GM21526 (cell line): ENCODE measurements around the gene PLCB1.

Source experiments
- ATAC-seq: cut with Tn5 transposase; IDR thresholded peaks from one replicate; pipeline ENCODE4 v1.9.1; 2021; ENCODE audit warnings: moderate library complexity; ENCODE audit not compliant: unreplicated experiment, low FRiP score

Gene PLCB1

GRCh38 chr20:8205996-8206395, 73.9 kb downstream of the PLCB1 start:
- no peak for ATAC-seq

GRCh38 chr20:8208226-8208625, 76.2 kb downstream of the PLCB1 start:
- no peak for ATAC-seq

- no peak for ATAC-seq
These were observed 77.0 kb downstream of the PLCB1 start for GRCh38 chr20:8209061-8209460.

- no peak for ATAC-seq
These were observed 78.7 kb downstream of the PLCB1 start for GRCh38 chr20:8210749-8211148.

GRCh38 chr20:8212286-8212685, 80.2 kb downstream of the PLCB1 start:
- ATAC-seq: no peak

GRCh38 chr20:8213270-8213669, 81.2 kb downstream of the PLCB1 start:
- ATAC-seq: no peak

- ATAC-seq: peak; percentile 77
These were observed 81.9 kb downstream of the PLCB1 start for GRCh38 chr20:8213831-8214587.

- ATAC-seq: no peak
These were observed 83.3 kb downstream of the PLCB1 start for GRCh38 chr20:8215361-8215781.

- no peak for ATAC-seq
These were observed 84.5 kb downstream of the PLCB1 start for GRCh38 chr20:8216375-8217200.

- ATAC-seq: no peak
These were observed 86.8 kb downstream of the PLCB1 start for GRCh38 chr20:8218861-8219260.

GRCh38 chr20:8219403-8219802, 87.3 kb downstream of the PLCB1 start:
- ATAC-seq: no peak

GRCh38 chr20:8220716-8221115, 88.7 kb downstream of the PLCB1 start:
- no peak for ATAC-seq

GRCh38 chr20:8221887-8222419, 89.9 kb downstream of the PLCB1 start:
- ATAC-seq: peak; percentile 72

- ATAC-seq: no peak
These were observed 91.2 kb downstream of the PLCB1 start for GRCh38 chr20:8223091-8223870.

GRCh38 chr20:8225658-8226057, 93.6 kb downstream of the PLCB1 start:
- no peak for ATAC-seq

- no peak for ATAC-seq
These were observed 94.0 kb downstream of the PLCB1 start for GRCh38 chr20:8226106-8226505.

- no peak for ATAC-seq
These were observed 95.2 kb downstream of the PLCB1 start for GRCh38 chr20:8227293-8227692.

GRCh38 chr20:8228315-8228714, 96.2 kb downstream of the PLCB1 start:
- ATAC-seq: no peak

GRCh38 chr20:8229090-8229489, 97.0 kb downstream of the PLCB1 start:
- ATAC-seq: no peak

- no peak for ATAC-seq
These were observed 99.0 kb downstream of the PLCB1 start for GRCh38 chr20:8231038-8231437.

- ATAC-seq: no peak
These were observed 100.3 kb downstream of the PLCB1 start for GRCh38 chr20:8232332-8232731.
